GM06990 (cell line): Measurements from ENCODE around the gene HDAC4.

Experiments used
- DNase-seq: peaks from one replicate; pipeline ENCODE4 v3.0.0-alpha.2; 2011; ENCODE audit not compliant: insufficient read length; ENCODE audit errors: extremely low read depth
- H3K27me3 ChIP-seq: replicated peaks from 2 replicates; pipeline ENCODE4 v1.6.0; 2011; ENCODE audit warnings: low read length; ENCODE audit not compliant: control insufficient read depth, insufficient read depth
- H3K36me3 ChIP-seq: 2 replicates; pipeline ENCODE4 v1.5.1; 2011; ENCODE audit warnings: low read length; ENCODE audit not compliant: control insufficient read depth, insufficient read depth
- H3K4me3 ChIP-seq: replicated peaks from 2 replicates; pipeline ENCODE4 v1.5.1; 2011; ENCODE audit warnings: low read depth, mild to moderate bottlenecking, control low read depth, low read length
- CTCF ChIP-seq: IDR thresholded peaks from 2 replicates; pipeline ENCODE4 v1.5.1; 2011; ENCODE audit warnings: low read length, control low read depth, mild to moderate bottlenecking, inconsistent platforms; ENCODE audit not compliant: insufficient read depth, poor library complexity, severe bottlenecking

HDAC4 gene

GRCh38 chr2:239247401-239248245, 153.2 kb downstream of the HDAC4 start:
- H3K36me3 ChIP-seq = no peaks in the 10 kb centered on the region
- no peak for TF ChIP-seq CTCF
- no peak overlapping the region for H3K4me3 ChIP-seq
- no peak for DNase-seq
- peaks cover 2% of the 10 kb centered on the region; the same call in 1 of the 2 replicates for H3K27me3 ChIP-seq

- no peak for DNase-seq
- TF ChIP-seq CTCF = no peak
- Histone ChIP-seq H3K4me3 (no peak overlapping the region), H3K27me3 (no peaks in the 10 kb centered on the region), H3K36me3 (no peaks in the 10 kb centered on the region)
Observed at GRCh38 chr2:239246723-239247122, 154.1 kb downstream of the HDAC4 start.

- no peaks in the 10 kb centered on the region for H3K27me3 ChIP-seq
- H3K4me3 ChIP-seq = no peak overlapping the region
- no peak for DNase-seq
- TF ChIP-seq CTCF = no peak
- no peaks in the 10 kb centered on the region for H3K36me3 ChIP-seq
Observed at GRCh38 chr2:239245872-239246721, 154.7 kb downstream of the HDAC4 start.

GRCh38 chr2:239245107-239245506, 155.7 kb downstream of the HDAC4 start:
- Histone ChIP-seq H3K27me3 (no peaks in the 10 kb centered on the region), H3K36me3 (no peaks in the 10 kb centered on the region), H3K4me3 (no peak overlapping the region)
- DNase-seq = no peak
- no peak for TF ChIP-seq CTCF

- TF ChIP-seq CTCF = no peak
- no peak for DNase-seq
- Histone ChIP-seq H3K36me3 (no peaks in the 10 kb centered on the region), H3K4me3 (no peak overlapping the region), H3K27me3 (no peaks in the 10 kb centered on the region)
Observed at GRCh38 chr2:239244625-239245024, 156.2 kb downstream of the HDAC4 start.
